Measurements from ENCODE around the gene FAS.
A peak's percentile ranks its signal among the peaks of the same experiment; 100 is the strongest.

The FAS gene

DNA sequence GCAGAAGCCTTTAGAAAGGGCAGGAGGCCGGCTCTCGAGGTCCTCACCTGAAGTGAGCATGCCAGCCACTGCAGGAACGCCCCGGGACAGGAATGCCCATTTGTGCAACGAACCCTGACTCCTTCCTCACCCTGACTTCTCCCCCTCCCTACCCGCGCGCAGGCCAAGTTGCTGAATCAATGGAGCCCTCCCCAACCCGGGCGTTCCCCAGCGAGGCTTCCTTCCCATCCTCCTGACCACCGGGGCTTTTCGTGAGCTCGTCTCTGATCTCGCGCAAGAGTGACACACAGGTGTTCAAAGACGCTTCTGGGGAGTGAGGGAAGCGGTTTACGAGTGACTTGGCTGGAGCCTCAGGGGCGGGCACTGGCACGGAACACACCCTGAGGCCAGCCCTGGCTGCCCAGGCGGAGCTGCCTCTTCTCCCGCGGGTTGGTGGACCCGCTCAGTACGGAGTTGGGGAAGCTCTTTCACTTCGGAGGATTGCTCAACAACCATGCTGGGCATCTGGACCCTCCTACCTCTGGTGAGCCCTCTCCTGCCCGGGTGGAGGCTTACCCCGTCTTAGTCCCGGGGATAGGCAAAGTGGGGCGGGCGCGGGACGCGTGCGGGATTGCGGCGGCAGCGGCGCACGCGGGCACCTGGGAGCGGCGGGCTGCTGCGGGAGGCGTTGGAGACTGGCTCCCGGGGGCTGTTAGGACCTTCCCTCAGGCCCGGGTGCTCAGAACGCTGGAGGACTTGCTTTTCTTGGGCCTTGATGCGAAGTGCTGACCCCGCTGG lies at the start of gene FAS:
Gene FAS, plus strand, starts transcription at position 415 of the 777 bp plus-strand sequence. Its CDS starts 79 bp downstream, at position 494.
- peak; percentile 78 for DNase-seq (ENCODE audit: low read depth)

DNA sequence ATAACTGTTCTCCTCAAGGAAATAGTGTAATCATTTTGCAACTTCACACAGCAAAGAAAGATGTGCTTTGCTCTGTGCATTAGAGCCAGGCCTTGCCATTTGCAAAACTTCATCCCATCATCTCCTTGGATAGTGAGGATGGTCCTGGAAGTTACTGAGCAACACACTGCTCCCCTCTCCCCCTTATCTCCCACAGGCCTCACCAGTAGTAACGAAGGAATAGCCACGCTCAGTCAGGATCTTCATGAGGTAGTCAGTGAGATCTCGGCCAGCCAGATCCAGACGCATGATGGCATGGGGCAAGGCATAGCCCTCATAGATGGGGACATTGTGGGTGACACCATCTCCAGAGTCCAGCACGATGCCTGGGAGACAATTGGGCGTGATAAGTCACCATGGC lies 49.6 kb upstream of the FAS start:
- no peak for DNase-seq (ENCODE audit: low read depth)

DNA sequence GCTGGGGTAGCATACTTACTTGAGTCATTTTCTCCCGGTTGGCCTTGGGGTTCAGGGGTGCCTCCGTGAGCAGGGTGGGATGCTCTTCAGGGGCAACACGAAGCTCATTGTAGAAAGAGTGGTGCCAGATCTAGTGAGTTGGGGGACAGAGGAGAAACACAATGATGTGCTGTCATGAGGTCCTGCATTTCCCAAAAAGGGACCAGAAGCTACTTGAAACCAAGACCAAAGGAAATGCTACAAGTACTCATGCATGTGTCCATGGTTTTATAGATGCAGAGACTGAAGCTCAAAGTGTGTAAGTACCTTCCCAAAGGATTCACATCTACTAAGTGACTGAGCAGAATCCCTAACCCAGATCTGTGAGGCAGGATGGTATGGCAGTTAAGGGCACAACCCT lies 46.8 kb upstream of the FAS start:
- DNase-seq (ENCODE audit: low read depth), result no peak

DNA sequence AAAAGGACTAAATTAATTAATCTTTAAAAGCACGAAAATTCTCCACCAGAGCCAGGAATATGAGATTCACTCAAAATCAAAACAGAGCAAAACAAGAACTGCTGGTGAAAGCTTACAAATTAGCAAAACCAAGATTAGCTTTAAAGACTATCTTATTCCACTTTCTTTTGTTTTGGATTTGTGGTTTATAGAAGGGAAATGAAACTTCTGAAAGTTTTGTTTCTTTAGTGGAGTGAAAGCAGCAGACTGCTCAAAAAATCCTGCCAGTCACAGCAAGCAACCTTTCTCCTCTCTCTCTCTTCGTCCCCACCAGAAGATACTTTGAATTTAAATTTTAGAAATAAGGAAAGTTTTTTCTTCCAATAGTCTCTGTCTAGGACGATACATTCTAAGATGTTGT lies 45.8 kb upstream of the FAS start:
- no peak for DNase-seq (ENCODE audit: low read depth)

DNA sequence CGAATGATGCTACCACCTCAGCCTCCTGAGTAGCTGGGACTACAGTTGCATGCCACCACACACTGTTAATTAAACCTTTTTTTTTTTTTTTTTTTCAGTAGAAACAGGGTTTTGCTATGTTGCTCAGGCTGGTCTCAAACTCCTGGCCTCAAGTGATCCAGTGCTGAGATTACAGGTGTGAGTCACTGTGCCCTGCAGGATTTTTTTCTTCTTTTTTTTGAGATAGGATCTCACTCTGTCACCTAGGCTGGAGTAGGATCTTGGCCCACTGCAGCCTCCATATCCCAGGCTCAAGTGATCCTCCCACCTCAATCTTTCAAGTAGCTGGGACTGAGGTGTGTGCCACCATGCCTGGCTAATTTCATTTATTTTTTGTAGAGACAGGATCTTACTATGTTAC lies 44.4 kb upstream of the FAS start:
- no peak for DNase-seq (ENCODE audit: low read depth)

DNA sequence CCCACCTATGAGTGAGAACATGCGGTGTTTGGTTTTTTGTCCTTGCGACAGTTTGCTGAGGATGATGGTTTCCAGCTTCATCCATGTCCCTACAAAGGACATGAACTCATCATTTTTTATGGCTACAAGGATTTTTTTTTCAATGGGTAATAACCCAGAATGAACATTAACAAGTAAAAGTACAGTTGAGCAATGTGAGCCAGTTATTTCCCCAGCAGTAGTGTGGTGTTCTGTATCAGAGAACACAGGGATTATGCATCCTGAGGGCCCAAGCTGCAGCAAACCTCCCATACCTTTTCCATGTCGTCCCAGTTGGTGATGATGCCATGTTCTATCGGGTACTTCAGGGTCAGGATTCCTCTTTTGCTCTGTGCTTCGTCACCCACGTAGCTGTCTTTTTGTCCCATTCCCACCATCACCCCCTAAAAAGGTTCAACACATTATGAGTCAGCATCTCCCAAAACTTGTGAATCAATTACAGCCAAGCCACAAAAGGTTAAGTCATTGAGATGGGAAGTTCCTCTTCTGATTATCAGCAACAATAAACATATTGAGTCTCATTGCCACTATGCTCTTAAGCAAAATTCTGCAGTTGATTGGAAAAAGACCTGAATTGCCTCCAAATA lies 43.5 kb upstream of the FAS start:
- no peak for DNase-seq (ENCODE audit: low read depth)

DNA sequence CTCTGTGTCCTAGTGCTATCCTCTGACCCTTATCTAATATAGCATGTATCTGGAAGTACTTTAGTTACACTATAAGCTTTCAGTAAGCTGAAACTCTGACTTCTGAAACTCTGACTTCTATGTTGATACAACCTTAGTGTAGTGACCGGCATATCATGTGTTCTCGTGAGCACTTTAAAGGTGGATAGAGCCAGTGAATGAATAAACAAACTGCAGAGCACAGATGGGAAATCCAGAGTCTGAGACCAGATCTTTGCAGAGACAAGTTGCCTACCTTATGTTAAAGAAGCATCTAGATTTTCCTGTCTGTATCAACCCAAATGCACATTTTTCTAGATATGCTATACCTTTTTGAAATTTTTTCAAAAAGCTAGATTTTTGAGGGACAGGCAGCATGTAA lies 41.5 kb upstream of the FAS start:
- DNase-seq (ENCODE audit: low read depth), result no peak

DNA sequence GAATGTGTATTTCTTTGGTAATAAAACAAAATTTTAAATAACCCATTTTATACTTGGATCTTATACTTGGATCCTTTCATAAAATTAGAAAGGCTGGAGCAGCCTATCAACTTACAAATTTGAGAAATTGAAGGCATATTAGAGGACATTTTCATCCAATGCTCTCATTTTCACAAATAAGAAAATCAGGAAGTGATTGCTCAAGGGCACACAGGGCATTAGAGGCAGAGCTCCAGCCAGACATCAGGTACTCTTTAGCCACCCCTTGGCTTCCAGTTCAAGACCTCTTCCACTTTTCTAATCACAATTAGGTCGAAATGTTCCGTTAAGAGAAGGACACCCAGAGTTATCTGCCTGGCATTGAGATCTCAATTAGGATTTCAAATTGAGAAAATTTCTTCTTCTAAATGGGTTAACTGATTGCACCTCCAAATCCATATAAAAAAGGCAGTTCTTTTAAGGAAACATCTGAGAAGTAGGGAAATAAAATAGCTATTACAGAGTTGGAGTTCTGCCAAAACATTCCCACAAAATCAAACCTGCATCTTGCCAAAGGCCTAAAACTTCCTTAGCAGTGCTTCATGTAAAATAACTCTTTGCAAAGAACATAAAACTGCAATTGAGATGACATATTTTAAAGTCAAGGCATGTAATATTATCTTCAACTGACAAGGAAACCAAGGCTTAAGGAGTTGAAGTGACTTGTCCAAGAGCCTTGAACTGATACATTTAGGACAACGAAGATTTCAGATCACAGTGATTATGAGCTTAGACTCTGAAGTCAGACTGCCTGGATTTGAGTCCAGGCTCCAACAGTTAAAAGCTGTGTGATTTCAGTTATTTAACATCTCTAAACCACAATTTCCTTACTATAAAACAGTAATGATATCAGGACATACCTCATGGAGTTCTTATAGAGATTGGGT lies 40.4 kb upstream of the FAS start:
- DNase-seq (ENCODE audit: low read depth), result no peak

DNA sequence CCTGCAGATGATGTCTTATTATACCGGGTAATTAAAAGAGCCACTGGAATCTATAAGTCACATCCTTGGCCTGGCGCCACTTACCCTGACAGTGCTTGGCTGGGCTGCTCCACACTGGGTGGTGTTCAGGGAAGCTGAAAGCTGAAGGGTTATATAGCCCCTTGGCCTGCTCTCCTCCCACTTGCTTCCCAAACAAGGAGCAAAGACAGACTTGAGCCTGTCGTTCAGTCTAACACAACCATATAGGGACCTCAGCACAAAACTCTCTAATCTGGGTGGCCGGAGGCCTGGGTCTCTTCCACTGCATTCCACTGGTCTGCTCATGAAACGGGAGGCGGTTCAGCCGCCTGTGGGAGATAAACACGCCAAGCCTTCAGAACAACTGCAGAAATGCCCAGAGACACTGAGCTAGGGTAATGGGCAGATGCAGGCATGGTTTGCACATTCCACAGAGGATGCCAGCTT lies 37.9 kb upstream of the FAS start, which contains the start of gene ACTA2:
Gene ACTA2, minus strand, starts transcription at position 127 of the 465 bp plus-strand sequence. CDS start 3,843 bp downstream, outside the sequence.
- DNase-seq (ENCODE audit: low read depth), result no peak

DNA sequence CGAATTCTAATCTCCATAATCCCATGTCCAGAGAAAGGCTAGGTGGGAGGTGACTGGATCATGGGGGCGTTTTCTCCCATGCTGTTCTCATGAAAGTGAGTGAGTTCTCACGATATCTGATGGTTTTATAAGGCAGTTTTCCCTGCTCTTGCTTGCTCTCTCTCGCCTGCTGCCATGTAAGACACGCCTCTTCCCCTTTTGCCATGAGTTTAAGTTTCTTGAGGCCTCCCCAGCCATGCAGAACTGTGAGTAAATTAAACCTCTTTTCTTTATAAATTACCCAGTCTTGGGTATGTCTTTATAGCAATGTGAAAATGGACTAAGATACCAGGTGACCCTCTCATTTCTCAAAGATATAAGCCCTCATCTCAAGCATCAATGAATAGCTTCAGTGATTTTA lies 36.9 kb upstream of the FAS start:
- no peak for DNase-seq (ENCODE audit: low read depth)

DNA sequence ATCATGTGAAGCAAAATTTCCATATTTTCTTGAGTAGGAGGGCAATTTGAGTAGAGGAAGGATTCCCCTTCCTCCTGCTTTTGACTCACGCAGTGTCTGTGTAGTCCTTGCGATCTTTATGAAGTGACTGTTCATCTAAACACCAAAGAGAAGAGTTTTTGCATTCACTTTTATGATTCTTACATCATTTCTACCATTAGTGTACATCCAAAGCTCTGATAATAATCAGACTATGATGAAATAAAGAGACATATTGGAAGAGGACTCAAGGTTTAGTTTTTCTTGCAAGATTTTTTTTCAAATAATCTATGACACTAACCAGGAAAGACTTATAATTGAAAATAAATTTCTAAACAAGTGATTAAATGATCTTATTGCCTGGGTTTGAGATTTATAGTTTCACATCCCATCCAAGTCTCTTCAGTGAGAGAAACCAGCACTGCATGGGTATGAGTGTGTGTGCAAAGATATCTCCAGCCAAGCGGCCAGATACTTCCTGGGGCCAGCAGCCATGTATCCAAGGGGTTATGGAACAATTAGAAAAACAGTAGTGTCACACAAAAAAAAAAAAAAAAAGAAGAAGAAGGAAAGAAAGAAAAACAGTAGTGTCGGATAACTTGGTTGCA lies 36.0 kb upstream of the FAS start:
- no peak for DNase-seq (ENCODE audit: low read depth)

DNA sequence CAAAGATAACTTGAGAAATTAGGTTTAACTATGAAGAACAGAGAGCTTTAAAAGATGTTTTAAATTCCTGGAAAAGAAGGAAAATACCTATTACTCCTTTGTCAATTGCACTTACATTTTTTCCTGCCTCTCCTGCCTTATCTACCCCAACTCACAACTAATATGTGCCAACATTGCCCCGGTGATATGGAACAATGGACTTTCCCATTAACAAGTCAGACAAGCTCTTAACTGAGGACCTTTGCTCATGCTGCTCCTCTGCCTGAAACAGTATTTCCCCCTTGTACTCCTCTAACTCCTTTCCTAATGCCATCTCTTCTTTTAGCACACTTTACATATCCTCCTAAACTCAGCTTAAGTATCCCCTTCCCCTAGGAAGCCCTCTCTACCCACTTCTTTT lies 33.2 kb upstream of the FAS start:
- DNase-seq (ENCODE audit: low read depth), result no peak

DNA sequence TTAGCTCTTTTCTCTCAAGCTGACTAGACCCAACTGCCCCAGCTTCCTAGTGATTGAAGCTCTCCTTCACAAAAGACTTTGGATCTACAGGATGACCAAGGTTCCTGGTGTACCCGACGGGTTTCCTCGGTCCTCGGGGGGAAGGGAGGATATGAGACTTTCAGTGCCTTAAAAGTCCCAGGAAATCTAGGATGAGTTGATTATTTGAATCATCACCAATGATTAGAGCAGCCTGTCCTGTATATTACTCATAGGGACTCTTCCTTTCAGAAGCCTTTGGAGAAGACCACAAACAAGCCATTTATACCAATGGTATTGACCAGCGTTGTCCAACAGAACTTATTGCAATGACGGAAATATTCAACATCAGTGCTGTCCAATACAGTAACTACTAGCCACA lies 31.9 kb upstream of the FAS start:
- DNase-seq (ENCODE audit: low read depth), result no peak

DNA sequence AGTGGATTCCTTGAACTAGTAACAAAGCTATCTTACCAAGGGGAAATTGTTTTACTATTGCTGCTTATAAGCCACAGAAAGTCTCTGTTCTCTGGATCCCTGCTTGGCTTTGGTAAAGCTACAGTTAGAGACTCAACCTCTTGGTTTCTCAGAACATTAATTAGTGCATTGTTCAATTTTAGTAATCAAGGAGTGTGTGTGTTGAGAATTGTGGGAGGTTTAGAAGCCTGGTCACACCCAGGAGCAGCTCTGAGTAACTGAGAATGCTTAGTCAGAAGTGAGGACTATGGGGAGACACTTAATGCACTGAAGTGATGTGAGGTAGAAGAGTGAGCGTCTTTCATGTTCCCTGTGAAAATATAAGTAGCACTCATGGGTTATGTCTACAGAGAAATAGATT lies 29.8 kb upstream of the FAS start:
- no peak for DNase-seq (ENCODE audit: low read depth)

DNA sequence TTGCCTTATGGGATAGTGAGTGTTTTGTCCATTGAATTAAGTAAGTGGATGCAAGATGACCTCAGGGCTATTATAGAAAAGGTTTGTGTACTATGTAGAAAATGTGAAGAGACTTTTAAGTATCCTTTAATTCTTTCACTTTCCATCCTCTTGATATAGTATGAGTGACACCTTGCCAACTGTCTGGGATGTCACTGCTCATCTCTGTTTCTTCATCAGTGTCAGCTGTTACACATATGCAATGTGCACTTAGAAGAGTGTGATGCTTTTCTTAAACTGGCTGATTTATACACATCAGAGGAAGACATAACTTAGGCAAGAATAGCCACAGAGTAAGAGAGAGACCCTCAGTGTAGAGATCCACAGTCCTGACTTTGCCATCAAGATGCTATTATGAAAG lies 29.3 kb upstream of the FAS start:
- DNase-seq (ENCODE audit: low read depth), result no peak

DNA sequence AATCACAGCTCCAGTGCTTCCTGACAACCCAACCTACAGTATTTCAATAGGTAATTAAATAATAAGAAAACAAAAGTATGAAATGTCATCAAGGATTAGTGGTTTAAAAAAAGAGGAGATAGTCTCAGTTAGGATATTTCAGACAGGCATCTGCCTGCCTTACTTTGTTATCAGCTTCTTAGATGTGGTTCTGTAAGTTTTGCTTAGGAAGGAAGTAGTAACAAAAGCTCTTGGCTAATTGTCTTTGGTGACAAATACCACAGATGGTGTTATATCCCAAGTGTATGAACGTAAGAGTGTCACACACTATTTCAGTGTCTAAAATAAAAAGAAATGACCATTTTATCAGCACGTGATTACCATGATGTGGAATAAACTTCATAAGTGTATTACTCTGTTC lies 28.3 kb upstream of the FAS start:
- no peak for DNase-seq (ENCODE audit: low read depth)

DNA sequence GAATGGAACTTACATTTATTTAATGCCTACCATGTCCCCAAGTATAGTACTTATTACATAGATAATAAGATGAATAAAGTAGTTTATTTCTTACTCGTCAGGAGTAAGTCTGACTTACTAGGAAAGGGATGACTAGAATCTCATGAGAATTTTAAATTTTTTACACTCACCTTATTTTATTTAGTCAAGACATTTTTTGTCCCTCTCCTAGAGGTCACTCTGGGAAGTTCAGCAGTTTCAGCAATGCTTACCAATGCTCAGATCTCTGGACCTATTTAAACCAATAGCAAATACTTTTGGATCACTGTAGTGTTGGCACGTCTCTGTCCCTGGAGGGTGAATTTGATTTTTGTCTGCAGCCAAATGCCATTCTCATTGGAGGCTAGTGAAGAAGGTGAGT lies 27.3 kb upstream of the FAS start:
- DNase-seq (ENCODE audit: low read depth), result no peak

DNA sequence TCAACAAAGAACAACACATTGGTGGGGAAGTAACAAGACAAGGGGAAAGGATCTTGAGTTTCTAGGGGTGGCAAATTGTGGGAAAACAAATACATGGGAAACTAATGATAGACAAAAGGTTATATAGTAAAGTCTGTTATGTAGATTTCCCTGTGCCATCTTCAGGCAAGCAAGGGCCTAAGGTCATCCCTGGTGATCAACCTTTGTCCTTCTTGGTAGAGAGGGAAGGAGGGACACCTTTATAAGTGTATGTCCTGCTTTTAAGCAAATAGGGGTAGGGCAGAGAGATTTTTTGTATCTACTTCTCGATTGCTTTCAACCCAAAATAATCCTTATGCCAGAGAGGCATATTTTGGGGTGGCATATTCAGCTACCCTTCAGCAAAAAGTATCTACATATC lies 26.2 kb upstream of the FAS start:
- no peak for DNase-seq (ENCODE audit: low read depth)

DNA sequence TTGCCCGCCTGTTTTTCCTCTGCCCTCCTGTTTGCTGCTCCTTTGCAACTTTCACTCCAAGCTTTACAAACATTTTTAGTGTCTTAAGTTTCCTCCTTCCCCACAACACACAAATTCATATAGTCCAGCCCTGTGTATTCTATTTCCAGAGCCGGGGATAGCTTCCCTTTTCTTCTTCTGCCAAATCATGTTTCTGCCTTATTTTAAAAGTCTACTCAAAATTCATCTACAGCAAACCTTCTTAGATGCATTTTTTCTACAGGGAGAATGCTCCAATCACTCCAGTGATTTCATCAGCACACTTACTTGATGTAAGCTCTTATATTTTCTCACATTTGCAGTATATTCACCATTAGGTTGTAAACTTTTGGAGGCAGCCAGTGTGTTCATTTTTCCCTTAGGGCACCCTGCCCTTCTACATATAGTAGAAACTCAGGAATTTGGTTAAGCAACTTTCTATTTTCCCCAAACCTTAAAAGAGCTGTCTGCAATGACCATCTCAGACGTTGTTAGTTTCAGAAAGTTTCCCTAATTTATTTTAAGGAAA lies 25.7 kb upstream of the FAS start:
- DNase-seq (ENCODE audit: low read depth), result no peak

DNA sequence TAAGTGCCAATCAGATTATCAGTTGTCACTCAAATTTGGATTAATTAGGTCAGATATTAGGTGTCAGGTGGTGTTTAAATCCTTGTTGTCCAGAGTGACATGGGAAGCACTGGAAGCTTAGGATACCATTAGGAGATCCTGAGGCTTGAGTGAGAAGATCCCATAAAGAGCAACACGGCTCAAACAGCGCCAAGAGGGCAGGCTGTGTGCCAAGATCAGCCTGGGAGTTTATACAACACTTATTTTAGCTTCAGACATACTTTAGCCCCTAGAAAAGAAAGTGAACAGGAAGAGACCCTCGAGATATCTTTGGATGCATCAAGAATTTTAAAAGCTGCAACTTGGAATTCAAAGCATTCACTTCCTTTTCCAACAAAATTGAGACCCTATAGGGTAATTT lies 23.8 kb upstream of the FAS start:
- DNase-seq (ENCODE audit: low read depth), result no peak

DNA sequence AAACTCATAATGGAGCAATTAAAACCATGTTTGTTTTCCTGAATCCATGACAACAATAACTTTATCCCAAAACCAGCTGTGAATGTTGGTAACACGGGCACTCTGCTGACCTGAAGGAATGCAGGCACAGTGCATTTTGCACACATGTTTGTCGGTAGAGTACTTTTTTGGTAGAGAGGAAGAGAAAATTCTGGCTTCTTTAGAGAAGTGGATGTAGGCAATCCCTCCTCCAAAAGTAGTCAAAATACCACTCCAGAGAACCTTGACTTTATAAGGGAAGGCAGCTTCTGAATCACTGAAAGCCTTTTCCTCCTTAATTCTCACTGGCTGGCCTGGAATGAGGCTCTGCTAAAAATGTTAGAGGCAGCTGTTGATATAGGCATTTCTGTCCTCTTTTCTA lies 22.2 kb upstream of the FAS start:
- no peak for DNase-seq (ENCODE audit: low read depth)

Measured in activated T-helper 9 cell treated with anti-CD3 and anti-CD28 coated beads, Interleukin-2, amount 50 U/mL, for 16 hours (primary cell).